ENCODE data around the gene PITPNM3. TPM values are rescaled to one million over a fixed set of nuclear protein-coding genes. Genes with fewer than 3 reads are reported as not detected.

PITPNM3 gene
- total RNA-seq, 1 donor from 2014 or later = 2.2 TPM

DNA sequence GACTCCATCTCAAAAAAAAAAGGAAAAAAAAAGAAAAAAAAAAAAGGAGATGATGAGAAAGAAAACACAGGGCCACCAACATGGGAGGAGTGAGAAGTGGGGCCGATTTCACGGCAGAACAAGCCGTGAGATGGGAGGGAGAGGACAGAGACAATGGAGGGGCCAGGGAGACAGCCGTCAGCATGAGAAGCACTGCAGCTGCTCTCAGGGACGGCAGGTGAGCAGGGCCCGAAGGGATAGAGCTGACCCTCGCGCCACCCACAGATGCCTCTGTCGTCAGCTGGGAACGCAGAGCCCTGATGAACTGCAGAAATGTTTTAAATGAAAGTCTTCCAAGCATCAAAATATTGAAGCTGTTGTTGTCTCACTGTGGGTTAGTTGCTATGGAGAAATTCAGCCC is 20.3 kb downstream of the PITPNM3 start:
- no peak for DNase-seq (ENCODE audit: low read depth)
- Histone ChIP-seq H3K27me3 (ENCODE audit: control insufficient read depth, insufficient read depth, low read length) (no peaks in the 10 kb centered on the region), H3K36me3 (ENCODE audit: control insufficient read depth, insufficient read depth, low read length) (no peaks in the 10 kb centered on the region), H3K4me3 (ENCODE audit: low read depth, low read length) (no peak overlapping the region)
- TF ChIP-seq, protein P1, sequence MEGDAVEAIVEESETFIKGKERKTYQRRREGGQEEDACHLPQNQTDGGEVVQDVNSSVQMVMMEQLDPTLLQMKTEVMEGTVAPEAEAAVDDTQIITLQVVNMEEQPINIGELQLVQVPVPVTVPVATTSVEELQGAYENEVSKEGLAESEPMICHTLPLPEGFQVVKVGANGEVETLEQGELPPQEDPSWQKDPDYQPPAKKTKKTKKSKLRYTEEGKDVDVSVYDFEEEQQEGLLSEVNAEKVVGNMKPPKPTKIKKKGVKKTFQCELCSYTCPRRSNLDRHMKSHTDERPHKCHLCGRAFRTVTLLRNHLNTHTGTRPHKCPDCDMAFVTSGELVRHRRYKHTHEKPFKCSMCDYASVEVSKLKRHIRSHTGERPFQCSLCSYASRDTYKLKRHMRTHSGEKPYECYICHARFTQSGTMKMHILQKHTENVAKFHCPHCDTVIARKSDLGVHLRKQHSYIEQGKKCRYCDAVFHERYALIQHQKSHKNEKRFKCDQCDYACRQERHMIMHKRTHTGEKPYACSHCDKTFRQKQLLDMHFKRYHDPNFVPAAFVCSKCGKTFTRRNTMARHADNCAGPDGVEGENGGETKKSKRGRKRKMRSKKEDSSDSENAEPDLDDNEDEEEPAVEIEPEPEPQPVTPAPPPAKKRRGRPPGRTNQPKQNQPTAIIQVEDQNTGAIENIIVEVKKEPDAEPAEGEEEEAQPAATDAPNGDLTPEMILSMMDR (IDR thresholded peaks at IDR 0.05; ENCODE audit: insufficient read depth, low read length, poor library complexity, severe bottlenecking) = no peak

DNA sequence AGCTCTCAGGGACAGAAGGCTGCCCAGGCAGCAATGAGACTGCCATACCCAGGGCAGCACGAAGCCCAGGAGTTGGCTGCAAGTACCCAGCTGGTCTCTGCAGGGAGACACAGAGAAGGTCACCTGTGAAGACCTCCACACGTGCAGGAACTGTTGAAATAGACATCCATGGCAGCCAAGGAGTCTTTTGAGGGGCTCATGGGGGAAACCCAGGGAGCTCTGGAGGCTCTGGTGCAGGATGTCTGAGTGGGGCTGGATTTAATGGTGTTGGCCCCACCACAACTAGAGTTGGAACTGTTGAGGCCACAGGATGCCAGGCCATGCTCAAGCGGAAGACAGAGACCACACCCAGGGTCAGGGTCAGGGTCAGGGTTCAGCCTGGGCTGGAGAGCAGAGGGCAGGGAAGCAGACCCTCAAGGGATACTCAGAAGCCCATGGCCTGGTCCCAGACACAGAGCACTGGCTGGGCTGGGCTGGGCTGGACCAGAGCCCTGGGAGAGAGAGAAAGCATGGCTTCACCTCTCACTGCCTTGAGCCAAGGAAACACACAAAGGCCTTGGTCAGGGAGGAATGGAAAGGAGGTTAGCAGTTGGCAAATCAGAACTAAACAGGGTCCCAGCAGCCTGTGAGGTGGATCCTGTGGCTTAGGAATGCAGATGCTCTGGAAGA is 21.4 kb downstream of the PITPNM3 start:
- no peak for DNase-seq (ENCODE audit: low read depth)
- Histone ChIP-seq H3K4me3 (ENCODE audit: low read depth, low read length) (no peak overlapping the region), H3K36me3 (ENCODE audit: control insufficient read depth, insufficient read depth, low read length) (no peaks in the 10 kb centered on the region), H3K27me3 (ENCODE audit: control insufficient read depth, insufficient read depth, low read length) (no peaks in the 10 kb centered on the region)
- TF ChIP-seq, protein P1 (IDR thresholded peaks at IDR 0.05; ENCODE audit: insufficient read depth, low read length, poor library complexity, severe bottlenecking) = no peak

DNA sequence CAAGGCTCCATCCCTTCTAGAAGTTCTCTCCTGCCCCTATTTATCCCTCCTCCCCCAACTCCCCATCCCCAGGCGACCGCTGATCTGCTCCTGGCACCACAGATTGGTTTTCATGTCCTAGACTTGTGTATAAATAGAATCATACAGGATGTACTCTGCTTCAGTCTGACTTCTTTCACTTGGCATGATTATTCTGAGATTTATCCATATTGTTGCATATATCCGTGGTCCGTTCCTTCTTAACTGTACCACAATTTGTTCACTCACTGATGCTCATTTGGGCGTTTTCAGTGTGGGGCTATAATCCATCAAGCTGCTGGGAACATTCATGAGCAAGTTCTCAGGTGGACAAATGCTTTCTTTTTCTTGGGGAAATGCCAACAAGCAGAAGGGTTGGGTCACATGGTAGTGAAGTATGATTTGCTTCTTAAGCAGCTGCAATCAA is 23.9 kb downstream of the PITPNM3 start:
- TF ChIP-seq, protein P1 (IDR thresholded peaks at IDR 0.05; ENCODE audit: insufficient read depth, low read length, poor library complexity, severe bottlenecking) = no peak
- DNase-seq (ENCODE audit: low read depth) = no peak
- H3K27me3 ChIP-seq (ENCODE audit: control insufficient read depth, insufficient read depth, low read length) = peaks cover 3% of the 10 kb centered on the region
- H3K4me3 ChIP-seq (ENCODE audit: low read depth, low read length) = no peak overlapping the region
- H3K36me3 ChIP-seq (ENCODE audit: control insufficient read depth, insufficient read depth, low read length) = no peaks in the 10 kb centered on the region

DNA sequence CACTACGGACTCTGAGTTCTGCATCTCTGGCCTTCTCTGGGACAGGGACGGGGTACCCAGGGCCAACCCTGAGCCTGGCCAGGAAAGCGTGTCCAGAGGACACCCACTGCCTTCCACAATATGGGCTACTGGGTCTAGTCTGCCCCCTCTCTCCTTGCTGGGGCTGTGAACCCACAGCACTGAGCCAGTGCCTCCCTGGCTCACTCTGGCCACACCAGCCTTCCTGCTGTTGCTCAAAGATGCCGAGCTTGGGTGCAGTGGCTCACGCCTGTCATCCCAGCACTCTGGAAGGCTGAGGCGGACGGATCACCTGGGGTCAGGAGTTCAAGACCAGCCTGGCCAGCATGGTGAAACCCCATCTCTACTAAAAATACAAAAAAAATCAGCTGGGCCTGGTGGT is 24.8 kb downstream of the PITPNM3 start:
- Histone ChIP-seq H3K27me3 (ENCODE audit: control insufficient read depth, insufficient read depth, low read length) (peaks cover 3% of the 10 kb centered on the region), H3K4me3 (ENCODE audit: low read depth, low read length) (no peak overlapping the region), H3K36me3 (ENCODE audit: control insufficient read depth, insufficient read depth, low read length) (no peaks in the 10 kb centered on the region)
- DNase-seq (ENCODE audit: low read depth) = no peak
- TF ChIP-seq, protein P1 (IDR thresholded peaks at IDR 0.05; ENCODE audit: insufficient read depth, low read length, poor library complexity, severe bottlenecking) = no peak

DNA sequence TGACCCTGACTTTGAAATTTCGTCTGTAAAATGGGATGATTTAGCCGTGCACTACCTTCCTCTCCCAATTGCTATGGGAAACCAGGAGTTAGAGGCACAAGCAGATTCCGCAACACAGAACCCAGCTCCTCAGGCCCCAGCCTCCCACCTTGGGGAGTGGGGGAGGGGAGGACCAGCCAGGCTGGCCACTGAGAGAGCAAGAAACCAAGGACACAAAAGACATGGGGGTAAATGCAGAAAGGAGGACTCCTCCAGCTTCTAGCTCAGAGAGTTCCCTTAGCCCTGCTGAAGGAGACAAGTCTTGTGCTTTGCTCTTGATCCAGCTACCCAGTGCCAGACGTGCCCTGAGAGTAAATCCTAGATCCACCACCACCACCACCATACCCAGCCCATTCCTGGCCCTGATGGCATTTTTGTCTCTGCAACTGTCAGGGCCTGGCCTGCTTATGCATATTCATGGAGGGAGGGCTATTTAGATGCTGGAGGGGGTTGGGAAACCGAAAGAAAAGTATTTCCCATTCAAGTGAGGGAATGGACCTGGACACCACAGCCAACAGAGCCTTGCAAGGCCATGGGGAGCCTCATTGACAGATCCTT is 25.9 kb downstream of the PITPNM3 start:
- no peaks in the 10 kb centered on the region for H3K36me3 ChIP-seq (ENCODE audit: control insufficient read depth, insufficient read depth, low read length)
- no peak for DNase-seq (ENCODE audit: low read depth)
- no peak overlapping the region for H3K4me3 ChIP-seq (ENCODE audit: low read depth, low read length)
- peaks cover 3% of the 10 kb centered on the region for H3K27me3 ChIP-seq (ENCODE audit: control insufficient read depth, insufficient read depth, low read length)
- TF ChIP-seq, protein P1 (IDR thresholded peaks at IDR 0.05; ENCODE audit: insufficient read depth, low read length, poor library complexity, severe bottlenecking) = no peak
